SK-N-SH treated with all-trans-retinoic acid at 6 μM for 48 hours (cell line): ENCODE data around the gene CRYGS.

Source experiments
- ATAC-seq: fragments of 200-7000 bp; cut with Tn5 transposase; 3 replicates; pipeline ENCODE4 v1.9.1; 2020; ENCODE audit warnings: mild to moderate bottlenecking, moderate library complexity
- ARNTL ChIP-seq: fragments of 450-650 bp; formaldehyde crosslinking; IDR thresholded peaks from 2 replicates; pipeline ENCODE4 v1.5.0; 2020; ENCODE audit warnings: low read depth, mild to moderate bottlenecking, moderate library complexity, borderline replicate concordance
- BACH2 ChIP-seq: fragments of 250-450 bp; sonication (Bioruptor Pico); IDR thresholded peaks from 2 replicates; pipeline ENCODE4 v1.9.0; 2021; ENCODE audit warnings: mild to moderate bottlenecking, borderline replicate concordance
- CSDC2 ChIP-seq: fragments of 250-450 bp; sonication (Bioruptor Pico); IDR thresholded peaks from 2 replicates; pipeline ENCODE4 v1.5.0; 2020; ENCODE audit warnings: mild to moderate bottlenecking, moderate library complexity
- ESRRG ChIP-seq: fragments of 250-450 bp; sonication (Bioruptor Pico); IDR thresholded peaks from 2 replicates; pipeline ENCODE4 v1.6.1; 2021; ENCODE audit warnings: mild to moderate bottlenecking
- GLIS3 ChIP-seq: fragments of 250-450 bp; sonication (Bioruptor Pico); IDR thresholded peaks from 2 replicates; pipeline ENCODE4 v1.5.0; 2020; ENCODE audit warnings: mild to moderate bottlenecking, moderate library complexity
- ISL1 ChIP-seq: fragments of 250-450 bp; sonication (Bioruptor Pico); IDR thresholded peaks from 2 replicates; pipeline ENCODE4 v2.1.2; 2022; ENCODE audit warnings: mild to moderate bottlenecking, moderate library complexity
- OSR1 ChIP-seq: fragments of 250-450 bp; sonication (Bioruptor Pico); IDR thresholded peaks from 2 replicates; pipeline ENCODE4 v1.8.0; 2022; ENCODE audit warnings: moderate library complexity, mild to moderate bottlenecking, inconsistent platforms
- PPARA ChIP-seq: fragments of 250-450 bp; sonication (Bioruptor Pico); IDR thresholded peaks from 2 replicates; pipeline ENCODE4 v1.5.0; 2020; ENCODE audit warnings: mild to moderate bottlenecking, borderline replicate concordance
- RARB ChIP-seq: fragments of 250-450 bp; sonication (Bioruptor Pico); IDR thresholded peaks from 2 replicates; pipeline ENCODE4 v1.8.0; 2021; ENCODE audit warnings: mild to moderate bottlenecking, moderate library complexity
- SNAI2 ChIP-seq: fragments of 250-450 bp; sonication (Bioruptor Pico); IDR thresholded peaks from 2 replicates; pipeline ENCODE4 v1.5.0; 2020; ENCODE audit warnings: mild to moderate bottlenecking, moderate library complexity
- TOX ChIP-seq: fragments of 250-450 bp; sonication (Bioruptor Pico); IDR thresholded peaks from 2 replicates; pipeline ENCODE4 v1.8.0; 2021; ENCODE audit warnings: mild to moderate bottlenecking, moderate library complexity, borderline replicate concordance
- ZC3H10 ChIP-seq: fragments of 250-450 bp; sonication (Bioruptor Pico); IDR thresholded peaks from 2 replicates; pipeline ENCODE4 v1.5.1; 2021; ENCODE audit warnings: mild to moderate bottlenecking, moderate library complexity
- ZFP3 ChIP-seq: fragments of 250-450 bp; sonication (Bioruptor Pico); IDR thresholded peaks from 2 replicates; pipeline ENCODE4 v1.5.0; 2020; ENCODE audit warnings: mild to moderate bottlenecking, moderate library complexity
- ZFP30 ChIP-seq: fragments of 450-650 bp; formaldehyde crosslinking; IDR thresholded peaks from 2 replicates; pipeline ENCODE4 v1.5.0; 2022; ENCODE audit warnings: mild to moderate bottlenecking, moderate library complexity
- ZNF565 ChIP-seq: fragments of 450-650 bp; formaldehyde crosslinking; conservative IDR thresholded peaks from 2 replicates; pipeline ENCODE4 v1.5.0; 2020; ENCODE audit warnings: low read depth, mild to moderate bottlenecking, moderate library complexity
- ZNF70 ChIP-seq: fragments of 450-650 bp; formaldehyde crosslinking; IDR thresholded peaks from 2 replicates; pipeline ENCODE4 v1.5.0; 2020; ENCODE audit warnings: mild to moderate bottlenecking, moderate library complexity
- ZNF8 ChIP-seq: fragments of 450-650 bp; formaldehyde crosslinking; IDR thresholded peaks from 2 replicates; pipeline ENCODE4 v1.5.0; 2020; ENCODE audit warnings: mild to moderate bottlenecking, moderate library complexity
- TF ChIP-seq, protein P1 (sequence below): fragments of 250-450 bp; sonication (Bioruptor Pico); IDR thresholded peaks from 2 replicates; pipeline ENCODE4 v1.5.1; 2021; ENCODE audit warnings: mild to moderate bottlenecking, moderate library complexity
- TF ChIP-seq, protein P2 (sequence below): fragments of 250-450 bp; sonication (Bioruptor Pico); IDR thresholded peaks from 2 replicates; pipeline ENCODE4 v1.5.1; 2020; ENCODE audit warnings: low read depth, mild to moderate bottlenecking, moderate library complexity
- TF ChIP-seq, protein P3 (sequence below): fragments of 250-450 bp; sonication (Bioruptor Pico); IDR thresholded peaks from 2 replicates; pipeline ENCODE4 v1.8.0; 2020; ENCODE audit warnings: mild to moderate bottlenecking, moderate library complexity, borderline replicate concordance
- TF ChIP-seq, protein P4 (sequence below): fragments of 250-450 bp; sonication (Bioruptor Pico); IDR thresholded peaks from 2 replicates; pipeline ENCODE4 v1.8.0; 2021; ENCODE audit warnings: low read depth, mild to moderate bottlenecking, moderate library complexity, borderline replicate concordance
- TF ChIP-seq, protein P5 (sequence below): fragments of 250-450 bp; sonication (Bioruptor Pico); IDR thresholded peaks from 2 replicates; pipeline ENCODE4 v1.5.0; 2020; ENCODE audit warnings: mild to moderate bottlenecking, moderate library complexity

CRYGS gene

DNA sequence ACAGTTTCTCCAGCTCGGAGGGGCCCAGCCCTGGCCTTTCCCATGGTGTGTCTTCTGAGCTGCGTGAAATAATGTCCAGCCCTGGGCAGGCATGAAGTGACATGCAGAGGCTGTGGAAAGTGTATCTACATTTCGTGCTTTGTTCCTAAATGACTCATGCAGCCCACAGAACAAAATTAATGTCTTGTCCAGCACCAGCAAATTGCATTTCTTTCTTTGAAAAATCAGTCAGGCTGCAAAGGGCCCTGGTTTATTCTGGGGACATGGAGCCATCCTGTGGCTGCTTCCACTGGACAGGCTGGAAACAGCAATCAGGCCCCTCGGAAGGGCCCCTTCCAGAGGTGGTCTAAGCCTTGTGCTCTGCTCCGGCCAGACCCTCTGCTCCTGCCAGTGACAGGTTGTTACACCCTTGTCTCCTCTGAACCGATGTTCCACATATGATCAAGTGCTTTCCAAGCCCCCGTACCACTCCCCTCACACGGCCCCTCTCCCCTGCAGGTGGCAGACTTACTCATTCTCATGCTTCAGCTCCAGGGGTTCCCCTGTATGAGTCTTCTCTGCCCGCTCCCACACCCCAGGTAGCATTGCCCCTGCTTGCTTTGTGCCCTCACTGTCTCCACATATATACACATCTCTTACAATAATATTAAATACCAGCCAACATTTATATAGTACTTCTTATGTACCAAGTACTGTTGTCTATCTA is 33.7 kb downstream of the CRYGS start:
- TF ChIP-seq, protein P1, sequence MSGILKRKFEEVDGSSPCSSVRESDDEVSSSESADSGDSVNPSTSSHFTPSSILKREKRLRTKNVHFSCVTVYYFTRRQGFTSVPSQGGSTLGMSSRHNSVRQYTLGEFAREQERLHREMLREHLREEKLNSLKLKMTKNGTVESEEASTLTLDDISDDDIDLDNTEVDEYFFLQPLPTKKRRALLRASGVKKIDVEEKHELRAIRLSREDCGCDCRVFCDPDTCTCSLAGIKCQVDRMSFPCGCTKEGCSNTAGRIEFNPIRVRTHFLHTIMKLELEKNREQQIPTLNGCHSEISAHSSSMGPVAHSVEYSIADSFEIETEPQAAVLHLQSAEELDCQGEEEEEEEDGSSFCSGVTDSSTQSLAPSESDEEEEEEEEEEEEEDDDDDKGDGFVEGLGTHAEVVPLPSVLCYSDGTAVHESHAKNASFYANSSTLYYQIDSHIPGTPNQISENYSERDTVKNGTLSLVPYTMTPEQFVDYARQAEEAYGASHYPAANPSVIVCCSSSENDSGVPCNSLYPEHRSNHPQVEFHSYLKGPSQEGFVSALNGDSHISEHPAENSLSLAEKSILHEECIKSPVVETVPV (CRISPR knock-in tag), result no peak
- no peak for TF ChIP-seq ARNTL (CRISPR knock-in tag)
- TF ChIP-seq ESRRG, result no peak
- no peak for TF ChIP-seq ZNF565 (CRISPR knock-in tag)
- TF ChIP-seq GLIS3 (CRISPR knock-in tag), result no peak
- TF ChIP-seq, protein P2, sequence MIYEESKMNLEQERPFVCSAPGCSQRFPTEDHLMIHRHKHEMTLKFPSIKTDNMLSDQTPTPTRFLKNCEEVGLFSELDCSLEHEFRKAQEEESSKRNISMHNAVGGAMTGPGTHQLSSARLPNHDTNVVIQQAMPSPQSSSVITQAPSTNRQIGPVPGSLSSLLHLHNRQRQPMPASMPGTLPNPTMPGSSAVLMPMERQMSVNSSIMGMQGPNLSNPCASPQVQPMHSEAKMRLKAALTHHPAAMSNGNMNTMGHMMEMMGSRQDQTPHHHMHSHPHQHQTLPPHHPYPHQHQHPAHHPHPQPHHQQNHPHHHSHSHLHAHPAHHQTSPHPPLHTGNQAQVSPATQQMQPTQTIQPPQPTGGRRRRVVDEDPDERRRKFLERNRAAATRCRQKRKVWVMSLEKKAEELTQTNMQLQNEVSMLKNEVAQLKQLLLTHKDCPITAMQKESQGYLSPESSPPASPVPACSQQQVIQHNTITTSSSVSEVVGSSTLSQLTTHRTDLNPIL (CRISPR knock-in tag), result no peak
- no peak for TF ChIP-seq CSDC2 (CRISPR knock-in tag)
- no peak for TF ChIP-seq ZFP30 (CRISPR knock-in tag)
- no peak for TF ChIP-seq RARB
- TF ChIP-seq, protein P3, sequence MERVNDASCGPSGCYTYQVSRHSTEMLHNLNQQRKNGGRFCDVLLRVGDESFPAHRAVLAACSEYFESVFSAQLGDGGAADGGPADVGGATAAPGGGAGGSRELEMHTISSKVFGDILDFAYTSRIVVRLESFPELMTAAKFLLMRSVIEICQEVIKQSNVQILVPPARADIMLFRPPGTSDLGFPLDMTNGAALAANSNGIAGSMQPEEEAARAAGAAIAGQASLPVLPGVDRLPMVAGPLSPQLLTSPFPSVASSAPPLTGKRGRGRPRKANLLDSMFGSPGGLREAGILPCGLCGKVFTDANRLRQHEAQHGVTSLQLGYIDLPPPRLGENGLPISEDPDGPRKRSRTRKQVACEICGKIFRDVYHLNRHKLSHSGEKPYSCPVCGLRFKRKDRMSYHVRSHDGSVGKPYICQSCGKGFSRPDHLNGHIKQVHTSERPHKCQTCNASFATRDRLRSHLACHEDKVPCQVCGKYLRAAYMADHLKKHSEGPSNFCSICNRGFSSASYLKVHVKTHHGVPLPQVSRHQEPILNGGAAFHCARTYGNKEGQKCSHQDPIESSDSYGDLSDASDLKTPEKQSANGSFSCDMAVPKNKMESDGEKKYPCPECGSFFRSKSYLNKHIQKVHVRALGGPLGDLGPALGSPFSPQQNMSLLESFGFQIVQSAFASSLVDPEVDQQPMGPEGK (CRISPR knock-in tag), result no peak
- no peak for TF ChIP-seq TOX
- TF ChIP-seq ISL1 (CRISPR knock-in tag), result no peak
- no peak for TF ChIP-seq ZFP3 (CRISPR knock-in tag)
- TF ChIP-seq OSR1 (CRISPR knock-in tag), result no peak
- TF ChIP-seq PPARA (CRISPR knock-in tag), result no peak
- no peak for ATAC-seq

DNA sequence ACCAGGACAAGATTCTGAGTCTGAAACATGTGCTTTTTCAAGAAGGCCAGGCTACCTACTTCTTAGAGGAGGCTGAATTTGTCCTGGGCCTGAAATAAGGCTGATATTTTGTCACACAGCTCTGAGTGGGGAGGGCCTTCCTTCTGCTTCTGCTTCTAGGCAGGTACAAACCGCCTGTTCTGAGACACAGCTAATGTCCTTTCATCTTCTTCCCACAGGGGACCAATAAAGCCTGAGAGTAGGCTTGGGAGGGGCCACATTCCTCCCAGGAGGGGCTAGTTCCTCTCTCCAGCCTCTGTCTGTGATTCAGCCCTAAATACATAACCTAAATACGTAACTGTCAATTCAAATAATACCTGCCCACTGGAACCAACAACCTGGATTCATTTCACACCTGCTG is 34.8 kb downstream of the CRYGS start:
- no peak for ATAC-seq

More for the DNA sequence above, 34.8 kb downstream of the CRYGS start:
- TF ChIP-seq ZNF8 (CRISPR knock-in tag), result no peak
- TF ChIP-seq ARNTL (CRISPR knock-in tag), result no peak
- TF ChIP-seq ZFP30 (CRISPR knock-in tag), result no peak
- TF ChIP-seq, protein P4, sequence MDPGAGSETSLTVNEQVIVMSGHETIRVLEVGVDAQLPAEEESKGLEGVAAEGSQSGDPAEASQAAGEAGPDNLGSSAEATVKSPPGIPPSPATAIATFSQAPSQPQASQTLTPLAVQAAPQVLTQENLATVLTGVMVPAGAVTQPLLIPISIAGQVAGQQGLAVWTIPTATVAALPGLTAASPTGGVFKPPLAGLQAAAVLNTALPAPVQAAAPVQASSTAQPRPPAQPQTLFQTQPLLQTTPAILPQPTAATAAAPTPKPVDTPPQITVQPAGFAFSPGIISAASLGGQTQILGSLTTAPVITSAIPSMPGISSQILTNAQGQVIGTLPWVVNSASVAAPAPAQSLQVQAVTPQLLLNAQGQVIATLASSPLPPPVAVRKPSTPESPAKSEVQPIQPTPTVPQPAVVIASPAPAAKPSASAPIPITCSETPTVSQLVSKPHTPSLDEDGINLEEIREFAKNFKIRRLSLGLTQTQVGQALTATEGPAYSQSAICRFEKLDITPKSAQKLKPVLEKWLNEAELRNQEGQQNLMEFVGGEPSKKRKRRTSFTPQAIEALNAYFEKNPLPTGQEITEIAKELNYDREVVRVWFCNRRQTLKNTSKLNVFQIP, result no peak
- no peak for TF ChIP-seq ZC3H10
- TF ChIP-seq ISL1 (CRISPR knock-in tag), result no peak
- TF ChIP-seq SNAI2, result no peak
- no peak for TF ChIP-seq ZNF565 (CRISPR knock-in tag)
- no peak for TF ChIP-seq PPARA (CRISPR knock-in tag)
- TF ChIP-seq BACH2 (CRISPR knock-in tag), result no peak
- no peak for TF ChIP-seq GLIS3 (CRISPR knock-in tag)
- TF ChIP-seq TOX, result no peak
- TF ChIP-seq, protein P1 (CRISPR knock-in tag), result no peak
- TF ChIP-seq OSR1 (CRISPR knock-in tag), result no peak
- TF ChIP-seq ZNF70 (CRISPR knock-in tag), result no peak
- no peak for TF ChIP-seq CSDC2 (CRISPR knock-in tag)
- TF ChIP-seq, protein P5, sequence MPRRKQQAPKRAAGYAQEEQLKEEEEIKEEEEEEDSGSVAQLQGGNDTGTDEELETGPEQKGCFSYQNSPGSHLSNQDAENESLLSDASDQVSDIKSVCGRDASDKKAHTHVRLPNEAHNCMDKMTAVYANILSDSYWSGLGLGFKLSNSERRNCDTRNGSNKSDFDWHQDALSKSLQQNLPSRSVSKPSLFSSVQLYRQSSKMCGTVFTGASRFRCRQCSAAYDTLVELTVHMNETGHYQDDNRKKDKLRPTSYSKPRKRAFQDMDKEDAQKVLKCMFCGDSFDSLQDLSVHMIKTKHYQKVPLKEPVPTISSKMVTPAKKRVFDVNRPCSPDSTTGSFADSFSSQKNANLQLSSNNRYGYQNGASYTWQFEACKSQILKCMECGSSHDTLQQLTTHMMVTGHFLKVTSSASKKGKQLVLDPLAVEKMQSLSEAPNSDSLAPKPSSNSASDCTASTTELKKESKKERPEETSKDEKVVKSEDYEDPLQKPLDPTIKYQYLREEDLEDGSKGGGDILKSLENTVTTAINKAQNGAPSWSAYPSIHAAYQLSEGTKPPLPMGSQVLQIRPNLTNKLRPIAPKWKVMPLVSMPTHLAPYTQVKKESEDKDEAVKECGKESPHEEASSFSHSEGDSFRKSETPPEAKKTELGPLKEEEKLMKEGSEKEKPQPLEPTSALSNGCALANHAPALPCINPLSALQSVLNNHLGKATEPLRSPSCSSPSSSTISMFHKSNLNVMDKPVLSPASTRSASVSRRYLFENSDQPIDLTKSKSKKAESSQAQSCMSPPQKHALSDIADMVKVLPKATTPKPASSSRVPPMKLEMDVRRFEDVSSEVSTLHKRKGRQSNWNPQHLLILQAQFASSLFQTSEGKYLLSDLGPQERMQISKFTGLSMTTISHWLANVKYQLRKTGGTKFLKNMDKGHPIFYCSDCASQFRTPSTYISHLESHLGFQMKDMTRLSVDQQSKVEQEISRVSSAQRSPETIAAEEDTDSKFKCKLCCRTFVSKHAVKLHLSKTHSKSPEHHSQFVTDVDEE (CRISPR knock-in tag), result no peak
- TF ChIP-seq, all 23 proteins: peak for 0
